Smooth muscle cell of the pulmonary artery (primary cell): ENCODE measurements around the gene CDKL4. TPM values are rescaled to one million over a fixed set of nuclear protein-coding genes. Genes with fewer than 3 reads are reported as not detected.

ENCODE experiments used
- total RNA-seq: library from RNA; depleted of rRNA; stranded (reverse); fragments of >200 nt; gene quantifications from 2 replicates; pipeline ENCODE4 v1.2.3, GENCODE V29; 2014

Gene CDKL4
- 0.66 and 0.91 TPM in 2 replicates for total RNA-seq

DNA sequence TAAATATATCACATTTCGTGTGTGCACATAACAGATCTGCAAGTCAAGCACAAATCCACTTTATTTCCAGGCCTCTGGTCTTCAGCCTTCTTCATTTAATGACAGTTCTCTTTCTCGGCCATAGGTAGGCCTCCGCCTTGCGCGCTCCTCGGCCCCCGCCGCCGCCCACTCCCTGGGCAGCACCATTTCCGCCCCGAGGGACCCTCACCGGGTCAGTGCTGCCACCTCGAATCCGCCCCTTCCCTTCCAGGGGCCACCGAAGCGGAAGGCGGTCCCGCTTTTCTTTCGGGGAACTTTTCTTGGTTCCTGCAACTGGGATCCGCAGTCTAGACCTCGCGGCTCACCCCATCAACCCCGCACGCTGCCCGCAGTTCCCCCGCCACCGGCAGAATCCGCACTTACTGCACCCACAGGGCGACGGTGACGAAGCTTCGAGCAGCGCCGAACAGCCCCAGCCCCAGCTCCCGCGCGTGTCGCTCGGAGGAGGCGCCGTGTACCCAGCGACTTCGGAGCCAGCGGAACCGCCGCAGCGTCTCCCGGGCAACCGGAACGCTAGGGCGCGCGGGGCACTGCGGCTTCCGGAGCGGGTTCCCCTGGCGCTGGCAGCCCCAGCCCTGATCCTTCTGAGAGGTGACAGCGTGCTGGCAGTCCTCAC lies at the start of gene CDKL4:
Gene CDKL4 (minus strand): TSS at position 502 of the 655 bp plus-strand sequence.

Other genes starting within 250 kb of the CDKL4 start
- 29.0 and 33.7 TPM in 2 replicates for gene SOS1, start 122.9 kb downstream of the CDKL4 start, total RNA-seq
- gene MAP4K3, start 193.3 kb upstream of the CDKL4 start, total RNA-seq, result 29.4 and 38.0 TPM in 2 replicates